GM21423 (cell line): Measurements from ENCODE around the gene GADD45B.
"Not testable (repeated sequence)": the region's sequence is repeated elsewhere in the genome, so short reads cannot be mapped to it uniquely, and the experiment has no call there.

Experiments
- ATAC-seq: cut with Tn5 transposase; IDR thresholded peaks from one replicate; pipeline ENCODE4 v1.9.1; 2021; ENCODE audit warnings: mild to moderate bottlenecking, moderate library complexity; ENCODE audit not compliant: unreplicated experiment

The GADD45B gene

GRCh38 chr19:2468596-2468995 lies 7.3 kb upstream of the GADD45B start:
- ATAC-seq, result no peak

DNA sequence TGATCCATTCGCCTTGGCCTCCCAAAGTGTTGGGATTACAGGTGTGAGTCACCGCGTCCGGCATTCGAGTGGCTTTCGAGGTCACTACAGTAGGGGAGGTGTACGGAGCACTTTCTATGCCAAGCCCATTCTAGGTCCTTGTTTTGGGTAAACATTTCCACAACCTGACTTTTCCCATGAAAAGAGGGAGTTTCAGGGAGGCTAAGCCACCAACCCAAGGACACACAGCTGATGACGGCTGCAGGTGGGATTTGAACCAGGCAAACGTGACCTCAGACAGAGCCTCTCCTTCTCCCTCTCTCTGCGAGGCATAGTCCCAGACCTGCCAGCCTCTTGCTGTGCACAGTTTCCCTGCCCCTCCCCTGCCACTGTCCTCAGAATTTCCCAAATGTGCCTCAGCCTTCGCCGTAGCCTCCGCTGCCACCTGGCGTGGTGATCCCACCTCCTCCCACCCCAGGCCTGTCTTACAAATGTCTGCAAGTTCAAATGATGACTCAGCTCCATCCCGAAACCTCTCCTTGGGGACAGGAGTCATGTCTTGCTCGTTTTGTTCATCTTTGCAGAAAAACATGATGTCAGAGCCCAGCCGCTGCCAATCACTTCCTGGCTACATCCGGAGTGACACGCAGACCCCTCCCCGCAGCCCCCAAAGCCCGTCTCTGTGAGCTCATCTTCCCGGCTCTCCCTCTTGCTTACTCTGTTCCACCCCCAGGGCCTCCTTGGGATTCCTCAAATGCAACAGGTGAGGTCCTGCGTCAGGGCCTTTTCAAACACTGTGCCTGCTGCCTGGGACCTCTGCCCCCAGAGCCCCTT lies 6.6 kb upstream of the GADD45B start:
- no peak for ATAC-seq

DNA sequence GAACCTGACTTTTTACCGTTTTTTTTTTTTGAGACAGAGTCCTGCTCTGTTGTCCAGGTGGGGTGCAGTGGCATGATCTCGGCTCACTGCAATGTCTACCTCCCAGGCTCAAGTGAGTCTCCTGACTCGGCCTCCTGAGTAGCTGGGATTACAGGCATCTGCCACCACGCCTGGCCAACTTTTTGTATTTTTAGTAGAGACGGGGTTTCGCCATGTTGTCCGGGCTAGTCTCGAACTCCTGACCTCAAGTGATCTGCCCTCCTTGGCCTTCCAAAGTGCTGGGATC lies 6.1 kb upstream of the GADD45B start:
- not testable (repeated sequence) for ATAC-seq

GRCh38 chr19:2474232-2475017 lies 1.5 kb upstream of the GADD45B start:
- ATAC-seq, result peak; percentile 28

DNA sequence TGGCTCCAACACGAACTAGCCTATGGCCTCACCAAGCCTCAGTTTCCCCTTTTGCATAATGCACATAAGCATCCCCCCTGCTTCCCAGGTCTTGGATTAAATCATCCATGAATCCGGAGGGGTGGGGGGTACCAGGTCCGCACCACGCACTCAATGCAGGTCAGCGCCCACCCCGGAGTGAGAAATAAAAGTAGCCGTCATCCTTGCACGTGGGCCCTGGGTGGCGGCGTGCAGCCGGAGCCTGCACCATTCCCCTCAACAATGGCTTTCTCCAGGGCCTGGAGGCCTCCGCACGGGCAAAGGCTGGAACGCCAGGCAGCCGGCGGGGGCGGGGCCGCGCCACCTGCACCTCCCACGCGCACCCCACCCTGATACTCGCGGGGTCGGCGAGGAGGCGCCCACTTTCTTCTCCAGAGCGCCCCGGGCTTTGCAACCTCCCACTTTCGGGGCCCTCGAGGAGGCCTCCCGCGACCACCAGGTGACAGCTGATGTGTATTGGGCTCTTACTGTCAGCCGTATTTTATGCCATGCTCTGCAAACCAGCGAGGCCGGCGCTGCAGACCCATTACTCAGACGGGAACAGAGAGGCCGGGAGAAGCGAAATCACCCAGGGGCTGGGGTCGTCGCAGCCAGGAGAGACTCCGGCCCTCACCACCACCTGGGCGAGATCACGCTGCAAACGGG lies 767 bp upstream of the GADD45B start:
- ATAC-seq, result peak; percentile 5

DNA sequence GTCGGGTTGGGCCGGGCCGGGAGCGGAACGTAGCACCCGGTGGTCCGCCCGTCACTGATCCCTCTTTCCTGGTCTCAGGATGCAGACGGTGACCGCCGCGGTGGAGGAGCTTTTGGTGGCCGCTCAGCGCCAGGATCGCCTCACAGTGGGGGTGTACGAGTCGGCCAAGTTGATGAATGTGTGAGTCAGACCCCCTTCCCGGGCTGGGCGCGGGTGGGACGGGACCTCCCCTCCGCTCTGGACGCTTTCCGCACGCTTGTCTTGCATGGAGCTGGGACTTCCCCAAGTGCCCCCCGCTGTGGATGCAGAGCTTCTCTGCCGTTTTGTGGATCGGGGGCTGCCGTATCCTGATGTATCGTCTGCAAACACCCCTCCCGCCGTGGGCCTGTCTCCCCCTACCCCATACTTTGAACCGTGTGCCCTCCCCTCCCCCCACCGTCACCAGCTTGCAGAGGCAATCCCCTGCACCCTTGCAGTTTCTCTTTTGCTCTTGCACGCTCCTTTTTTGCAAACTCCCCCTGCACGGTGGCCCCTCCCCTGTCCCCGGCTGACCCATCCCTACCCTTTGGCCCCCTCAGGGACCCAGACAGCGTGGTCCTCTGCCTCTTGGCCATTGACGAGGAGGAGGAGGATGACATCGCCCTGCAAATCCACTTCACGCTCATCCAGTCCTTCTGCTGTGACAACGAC lies 669 bp downstream of the GADD45B start:
- ATAC-seq, result peak; percentile 2

DNA sequence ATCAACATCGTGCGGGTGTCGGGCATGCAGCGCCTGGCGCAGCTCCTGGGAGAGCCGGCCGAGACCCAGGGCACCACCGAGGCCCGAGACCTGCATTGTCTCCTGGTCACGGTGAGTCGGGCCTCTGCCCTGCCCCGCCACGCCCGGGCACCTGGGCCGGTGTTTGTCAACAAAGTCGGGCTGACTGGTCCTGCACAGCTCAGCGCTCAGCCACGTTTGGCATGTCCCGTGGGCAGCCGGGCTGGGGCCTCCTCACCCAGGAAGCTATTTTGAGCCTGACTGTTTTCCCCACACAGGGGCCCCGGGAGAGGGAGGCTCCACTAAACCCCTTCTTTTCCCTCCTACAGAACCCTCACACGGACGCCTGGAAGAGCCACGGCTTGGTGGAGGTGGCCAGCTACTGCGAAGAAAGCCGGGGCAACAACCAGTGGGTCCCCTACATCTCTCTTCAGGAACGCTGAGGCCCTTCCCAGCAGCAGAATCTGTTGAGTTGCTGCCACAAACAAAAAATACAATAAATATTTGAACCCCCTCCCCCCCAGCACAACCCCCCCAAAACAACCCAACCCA lies 1.3 kb downstream of the GADD45B start:
- no peak for ATAC-seq

- ATAC-seq, result no peak
Measured at GRCh38 chr19:2477732-2478191, 1.8 kb downstream of the GADD45B start.

GRCh38 chr19:2478278-2478755 lies 2.4 kb downstream of the GADD45B start:
- ATAC-seq, result no peak

DNA sequence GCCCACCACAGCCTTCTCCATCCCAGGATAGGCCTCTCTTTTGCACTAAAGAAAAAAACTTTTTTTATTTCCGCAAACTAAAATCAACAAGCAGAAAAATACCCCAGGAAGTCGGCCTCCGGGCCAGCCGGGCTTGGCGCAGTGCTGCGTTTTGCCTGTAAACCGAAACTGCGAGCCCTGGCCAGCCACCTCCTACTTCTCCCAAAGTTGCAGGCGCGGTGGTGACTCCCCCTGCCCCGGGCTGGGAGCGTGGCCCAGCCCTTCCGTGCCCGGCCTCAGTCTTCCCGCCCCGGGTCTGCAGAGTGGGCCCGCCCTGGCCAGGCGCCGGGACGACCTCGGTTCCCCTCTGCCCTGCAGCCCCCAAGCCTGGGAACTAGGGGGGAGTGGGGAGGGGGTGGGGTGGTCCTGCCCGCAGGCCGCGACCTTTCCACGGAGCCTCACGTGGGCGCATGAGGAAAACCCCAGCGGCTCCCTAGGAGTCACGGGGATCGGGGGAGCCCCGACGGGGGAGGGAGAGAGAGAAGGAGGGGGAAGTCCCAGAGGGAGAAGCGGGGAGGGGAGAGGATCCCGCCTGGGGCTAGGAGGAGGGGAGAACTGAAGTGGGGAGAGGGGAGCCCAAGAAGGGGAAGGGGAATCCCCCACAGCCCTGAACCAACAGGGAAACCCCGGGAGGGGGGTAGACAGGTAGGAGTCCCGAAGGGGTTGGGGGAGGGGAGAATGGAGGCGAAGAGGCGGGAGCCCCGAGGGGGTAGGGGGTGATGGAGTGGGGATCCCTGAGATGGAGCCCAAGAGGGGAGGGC lies 3.0 kb downstream of the GADD45B start:
- no peak for ATAC-seq

DNA sequence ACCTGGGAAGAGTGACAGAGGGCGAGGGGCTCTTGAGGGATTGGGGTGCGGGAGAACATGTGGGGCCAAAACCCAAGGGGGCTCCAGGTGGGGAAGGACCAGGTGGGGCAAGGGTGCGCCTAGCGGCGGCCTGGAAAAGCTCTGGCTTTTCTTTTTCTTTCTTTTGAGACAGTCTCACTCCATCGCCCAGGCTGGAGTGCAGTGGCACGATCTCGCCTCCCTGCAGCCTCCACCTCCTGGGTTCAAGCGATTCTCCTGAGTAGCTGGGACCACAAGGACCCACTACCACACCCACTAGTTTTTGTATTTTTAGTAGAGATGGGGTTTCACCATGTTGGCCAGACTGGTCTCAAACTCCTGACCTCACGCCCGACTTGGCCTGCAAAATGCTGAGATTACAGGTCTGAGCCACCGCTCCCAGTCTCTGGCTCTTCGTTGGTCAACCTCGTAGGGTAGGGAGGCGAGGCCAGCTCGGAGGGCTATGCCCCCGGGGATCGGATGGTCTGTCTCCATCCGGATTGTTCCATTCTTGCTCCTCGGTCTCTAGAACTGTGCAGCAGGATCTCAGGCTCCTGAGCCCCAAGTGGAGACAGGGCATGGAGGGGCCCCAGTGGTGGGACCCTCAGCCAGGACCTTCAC lies 3.7 kb downstream of the GADD45B start:
- no peak for ATAC-seq

GRCh38 chr19:2481466-2481865 lies 5.5 kb downstream of the GADD45B start:
- no peak for ATAC-seq

DNA sequence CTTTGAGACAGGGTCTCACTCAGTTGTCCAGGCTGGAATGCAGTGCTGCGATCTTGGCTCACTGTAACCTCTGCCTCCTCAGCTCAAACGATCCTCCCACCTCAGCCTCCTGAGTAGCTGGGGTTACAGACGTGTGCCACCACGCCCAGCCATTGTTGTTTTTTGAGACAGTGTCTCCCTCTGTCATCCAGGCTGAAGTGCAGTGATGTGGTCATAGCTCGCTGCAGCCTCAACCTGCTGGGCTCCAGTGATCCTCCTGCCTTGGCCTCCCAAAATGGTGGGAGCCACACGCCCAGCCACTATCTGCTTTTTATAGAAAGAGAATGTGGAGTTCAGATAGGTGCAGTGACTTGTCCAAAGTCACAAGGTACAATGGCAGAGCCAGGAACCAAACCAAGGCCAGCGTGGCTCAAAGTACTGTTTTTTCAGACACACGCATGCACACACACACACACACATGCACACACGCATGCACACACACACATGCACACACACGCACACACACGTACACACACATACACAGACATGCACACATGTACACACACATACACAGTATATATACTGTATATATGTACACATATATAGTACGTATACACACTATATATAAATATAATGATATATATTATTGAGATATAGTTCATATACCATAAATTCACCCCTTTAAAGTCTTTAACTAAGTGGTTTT lies 6.6 kb downstream of the GADD45B start:
- ATAC-seq, result no peak

- ATAC-seq, result no peak
Measured at GRCh38 chr19:2483084-2483483, 7.2 kb downstream of the GADD45B start.

DNA sequence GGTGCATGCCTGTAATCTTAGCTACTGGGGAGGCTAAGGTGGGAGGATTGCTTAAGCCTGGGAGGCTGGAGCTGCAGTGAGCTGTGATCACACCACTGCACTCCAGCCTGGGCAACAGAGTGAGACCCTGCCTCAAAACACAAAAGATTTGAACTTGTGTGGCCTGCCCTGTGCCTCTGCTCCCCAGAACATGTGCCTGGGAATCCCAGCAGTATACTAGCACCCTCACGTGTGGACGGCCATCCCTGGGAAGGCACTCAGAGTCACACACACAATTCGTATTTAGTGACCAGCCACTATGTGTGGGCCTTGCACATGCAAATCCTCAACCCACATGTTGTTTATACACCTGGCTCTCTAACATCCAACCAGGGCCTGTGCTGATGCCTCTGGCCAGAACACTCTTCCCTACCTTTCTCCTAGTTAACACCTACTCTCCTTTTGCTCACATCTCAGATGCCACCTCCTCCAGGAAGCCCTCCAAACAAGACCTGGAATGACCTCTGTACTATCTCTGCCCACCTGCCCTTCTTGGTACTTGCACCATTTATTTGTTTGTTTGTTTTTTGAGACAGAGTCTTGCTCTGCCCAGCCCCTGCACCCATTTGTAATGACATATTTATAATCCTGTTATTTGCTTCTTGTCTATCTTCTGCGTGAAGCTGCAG lies 7.7 kb downstream of the GADD45B start:
- no peak for ATAC-seq

- ATAC-seq, result no peak
Measured at GRCh38 chr19:2484178-2484937, 8.4 kb downstream of the GADD45B start.

GRCh38 chr19:2485428-2485827 lies 9.5 kb downstream of the GADD45B start:
- ATAC-seq, result no peak

DNA sequence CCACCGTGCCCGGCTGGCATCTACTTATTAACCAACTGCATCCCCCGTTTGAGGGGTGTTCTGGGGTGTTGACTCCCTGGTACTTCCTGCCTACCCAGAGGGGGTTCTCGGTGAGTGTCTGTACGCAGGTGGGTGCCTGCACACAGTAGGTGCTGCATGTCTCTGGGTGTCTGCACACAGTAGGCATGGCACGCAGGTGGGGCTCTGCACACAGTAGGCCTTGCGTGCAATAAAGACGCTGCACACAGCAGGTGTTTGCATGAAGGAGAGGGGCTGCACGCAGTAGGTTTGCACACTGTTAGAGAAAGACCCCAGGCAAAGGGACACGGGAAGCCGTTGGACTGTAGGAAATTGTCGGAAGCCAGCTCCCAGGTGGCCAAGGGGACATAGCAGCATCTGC lies 11.2 kb downstream of the GADD45B start:
- ATAC-seq, result no peak
